ENCODE measurements around the gene MYO1D.
"Not testable (repeated sequence)": the region's sequence is repeated elsewhere in the genome, so short reads cannot be mapped to it uniquely, and the experiment has no call there.

The MYO1D gene

GRCh38 chr17:32887410-32887809 is 10.5 kb upstream of the MYO1D start:
- not testable (repeated sequence) for DNase-seq

- not testable (repeated sequence) for DNase-seq
Measured at GRCh38 chr17:32886951-32887350, 10.0 kb upstream of the MYO1D start.

GRCh38 chr17:32882734-32883133 is 5.8 kb upstream of the MYO1D start:
- DNase-seq, result no peak

- DNase-seq, result no peak
Measured at GRCh38 chr17:32882029-32882428, 5.1 kb upstream of the MYO1D start.

GRCh38 chr17:32880671-32881453 is 3.9 kb upstream of the MYO1D start:
- no peak for DNase-seq

GRCh38 chr17:32879134-32879533 is 2.2 kb upstream of the MYO1D start:
- DNase-seq, result no peak

- DNase-seq, result no peak
Measured at GRCh38 chr17:32878211-32878610, 1.3 kb upstream of the MYO1D start.

GRCh38 chr17:32877164-32877764 is 340 bp upstream of the MYO1D start:
- DNase-seq, result peak in 13 of 14 donors; percentile 24 to 88 (median 68)

GRCh38 chr17:32875923-32876416 is 954 bp downstream of the MYO1D start:
- peak in 1 of 14 donors; percentile 4 for DNase-seq

GRCh38 chr17:32875230-32875917 is 1.6 kb downstream of the MYO1D start:
- no peak for DNase-seq

- DNase-seq, result no peak
Measured at GRCh38 chr17:32873114-32873513, 3.8 kb downstream of the MYO1D start.

GRCh38 chr17:32871746-32872145 is 5.2 kb downstream of the MYO1D start:
- DNase-seq, result peak in 9 of 14 donors; percentile 2 to 36 (median 11)

GRCh38 chr17:32870969-32871368 is 6.0 kb downstream of the MYO1D start:
- no peak for DNase-seq

- DNase-seq, result no peak
Measured at GRCh38 chr17:32870027-32870670, 6.8 kb downstream of the MYO1D start.

GRCh38 chr17:32869345-32870026 is 7.4 kb downstream of the MYO1D start:
- no peak for DNase-seq

- DNase-seq, result no peak
Measured at GRCh38 chr17:32865141-32865540, 11.8 kb downstream of the MYO1D start.

GRCh38 chr17:32863559-32863958 is 13.4 kb downstream of the MYO1D start:
- no peak for DNase-seq

- DNase-seq, result no peak
Measured at GRCh38 chr17:32862940-32863339, 14.0 kb downstream of the MYO1D start.

GRCh38 chr17:32861981-32862380 is 14.9 kb downstream of the MYO1D start:
- no peak for DNase-seq

GRCh38 chr17:32859857-32860525 is 16.9 kb downstream of the MYO1D start:
- DNase-seq, result no peak

GRCh38 chr17:32855620-32856019 is 21.3 kb downstream of the MYO1D start:
- DNase-seq, result no peak
